IMR-90 (cell line): ENCODE measurements around the gene PHAF1.

Experiments used
- CTCF ChIP-seq: conservative IDR thresholded peaks from 2 replicates; pipeline ENCODE4 v1.5.1; 2012; ENCODE audit warnings: mild to moderate bottlenecking, low read depth, low read length, improper control_type of control experiment
- MAFK ChIP-seq: IDR thresholded peaks from 2 replicates; pipeline ENCODE4 v1.6.1; 2012; ENCODE audit warnings: low read depth, low read length, improper control_type of control experiment
- POLR2A ChIP-seq: IDR thresholded peaks from 2 replicates; pipeline ENCODE4 v1.6.1; 2012; ENCODE audit warnings: mild to moderate bottlenecking, low read depth, low read length
- SMC3 ChIP-seq: fragments of 150-350 bp; IDR thresholded peaks from 2 replicates; pipeline ENCODE4 v1.6.1; 2016; ENCODE audit warnings: low read depth, mild to moderate bottlenecking, antibody characterized with exemption, low read length, moderate library complexity

GRCh38 chr16:67161595-67162058 is 51.9 kb downstream of the PHAF1 start:
- TF ChIP-seq CTCF (no peak), POLR2A (no peak), SMC3 (no peak), MAFK (no peak)
